Trophoblast cell (in vitro differentiated cells and primary cell): ENCODE data around the gene B9D2.

Source experiments
- DNase-seq, 2 donors: peaks; one replicate each; pipeline ENCODE4 v3.0.0-alpha.2; 2016
- H2AFZ ChIP-seq: 2 replicates; pipeline ENCODE4 v1.6.1; 2013; ENCODE audit warnings: low read length, moderate library complexity, mild to moderate bottlenecking; ENCODE audit not compliant: insufficient read depth, poor library complexity
- H2AK5ac ChIP-seq: 2 replicates; pipeline ENCODE4 v1.6.1; 2013; ENCODE audit warnings: mild to moderate bottlenecking, low read length
- H2BK120ac ChIP-seq: 2 replicates; pipeline ENCODE4 v1.6.1; 2013; ENCODE audit warnings: low read length, mild to moderate bottlenecking, moderate library complexity; ENCODE audit not compliant: insufficient read depth, poor library complexity
- H2BK12ac ChIP-seq: 2 replicates; pipeline ENCODE4 v1.6.1; 2013; ENCODE audit warnings: mild to moderate bottlenecking, low read length, moderate library complexity
- H2BK5ac ChIP-seq: 2 replicates; pipeline ENCODE4 v1.6.1; 2013; ENCODE audit warnings: low read length, low read depth, moderate library complexity, mild to moderate bottlenecking; ENCODE audit not compliant: poor library complexity
- H3K14ac ChIP-seq: 2 replicates; pipeline ENCODE4 v1.6.1; 2013; ENCODE audit warnings: mild to moderate bottlenecking, low read length
- H3K18ac ChIP-seq: 2 replicates; pipeline ENCODE4 v1.6.1; 2013; ENCODE audit warnings: mild to moderate bottlenecking, low read length
- H3K23ac ChIP-seq: 2 replicates; pipeline ENCODE4 v1.6.1; 2013; ENCODE audit warnings: low read length
- H3K27ac ChIP-seq: 2 replicates; pipeline ENCODE4 v1.5.1; 2013; ENCODE audit warnings: low read depth, mild to moderate bottlenecking, inconsistent platforms, low read length, moderate library complexity
- H3K27me3 ChIP-seq: 2 replicates; pipeline ENCODE4 v1.6.1; 2013; ENCODE audit warnings: inconsistent platforms, mild to moderate bottlenecking, low read length, moderate library complexity; ENCODE audit not compliant: insufficient read depth
- H3K36me3 ChIP-seq, 2 experiments: 1 replicate in 1 of 2; 2 replicates in 1 of 2; pipeline ENCODE4 v1.6.1; 2013; ENCODE audit warnings: low read length in 2 of 2, mild to moderate bottlenecking in 2 of 2, moderate library complexity in 1 of 2; ENCODE audit not compliant: insufficient read depth in 2 of 2, control insufficient read depth in 1 of 2
- H3K4ac ChIP-seq: 2 replicates; pipeline ENCODE4 v1.6.1; 2013; ENCODE audit warnings: low read depth, mild to moderate bottlenecking, low read length, moderate library complexity
- H3K4me1 ChIP-seq, 2 experiments: 1 replicate in 1 of 2; 2 replicates in 1 of 2; pipeline ENCODE4 v1.6.1; 2013; ENCODE audit warnings: low read length in 2 of 2, mild to moderate bottlenecking in 2 of 2, moderate library complexity in 1 of 2; ENCODE audit not compliant: insufficient read depth in 2 of 2, control insufficient read depth in 1 of 2
- H3K4me2 ChIP-seq: 2 replicates; pipeline ENCODE4 v1.6.1; 2013; ENCODE audit warnings: inconsistent platforms, mild to moderate bottlenecking, low read length, moderate library complexity
- H3K4me3 ChIP-seq: 2 replicates; pipeline ENCODE4 v1.5.1; 2013; ENCODE audit warnings: mild to moderate bottlenecking, low read depth, low read length, inconsistent platforms
- H3K79me1 ChIP-seq: one replicate; pipeline ENCODE4 v1.6.1; 2013; ENCODE audit warnings: low read length
- H3K79me2 ChIP-seq: 2 replicates; pipeline ENCODE4 v1.6.1; 2013; ENCODE audit warnings: low read length, mild to moderate bottlenecking; ENCODE audit not compliant: control insufficient read depth, insufficient read depth, poor library complexity
- H3K9ac ChIP-seq: 2 replicates; pipeline ENCODE4 v1.6.1; 2013; ENCODE audit warnings: mild to moderate bottlenecking, low read length
- H3K9me3 ChIP-seq: 2 replicates; pipeline ENCODE4 v1.6.1; 2013; ENCODE audit warnings: low read depth, mild to moderate bottlenecking, control low read depth, inconsistent platforms, low read length; ENCODE audit not compliant: insufficient read depth
- H4K12ac ChIP-seq: 2 replicates; pipeline ENCODE4 v1.6.1; 2013; ENCODE audit warnings: low read depth, mild to moderate bottlenecking, low read length, moderate library complexity
- H4K8ac ChIP-seq: 2 replicates; pipeline ENCODE4 v1.6.1; 2013; ENCODE audit warnings: low read depth, mild to moderate bottlenecking, low read length, moderate library complexity
- H4K91ac ChIP-seq: one replicate; pipeline ENCODE4 v1.6.1; 2013; ENCODE audit warnings: low read depth, mild to moderate bottlenecking, low read length, moderate library complexity
- WGBS: extraction: QIAGEN DNeasy Blood & Tissue Kit; methylation state at CpG from one replicate; pipeline ENCODE4 v1.1.7; 2013; ENCODE audit warnings: missing lambda C conversion rate; ENCODE audit not compliant: insufficient read length, insufficient coverage; ENCODE audit errors: extremely low coverage; 5-methylcytosine and 5-hydroxymethylcytosine counted together

Gene B9D2

GRCh38 chr19:41401483-41401882, 37.5 kb upstream of the B9D2 start:
- DNase-seq, result no peak
- H3K23ac ChIP-seq, result no peak overlapping the region
- peaks cover 5% of the 10 kb centered on the region for H3K79me2 ChIP-seq
- H3K27me3 ChIP-seq, result no peaks in the 10 kb centered on the region
- H2BK120ac ChIP-seq, result no peak overlapping the region
- no peak overlapping the region for H4K12ac ChIP-seq
- peaks cover 3% of the 10 kb centered on the region in 2 experiments for H3K4me1 ChIP-seq
- no peaks in the 10 kb centered on the region for H3K9me3 ChIP-seq
- H3K9ac ChIP-seq, result no peak overlapping the region
- no peak overlapping the region for H2BK5ac ChIP-seq
- H2AFZ ChIP-seq, result no peak overlapping the region
- H3K4me3 ChIP-seq, result no peak overlapping the region
- H3K79me1 ChIP-seq, result peaks cover 4% of the 10 kb centered on the region
- no peak overlapping the region for H2BK12ac ChIP-seq
- no peak overlapping the region for H4K8ac ChIP-seq
- H4K91ac ChIP-seq, result no peak overlapping the region
- H3K14ac ChIP-seq, result no peak overlapping the region
- H3K4ac ChIP-seq, result no peak overlapping the region
- no CpG with 5 or more reads among the region's 4 CpGs for WGBS
- no peaks in the 10 kb centered on the region for H3K36me3 ChIP-seq
- no peak overlapping the region for H3K18ac ChIP-seq
- H3K27ac ChIP-seq, result no peak overlapping the region
- no peak overlapping the region for H2AK5ac ChIP-seq
- H3K4me2 ChIP-seq, result no peak overlapping the region

- Histone ChIP-seq H2AFZ (no peak overlapping the region), H3K9me3 (no peaks in the 10 kb centered on the region), H3K27me3 (no peaks in the 10 kb centered on the region), H3K4me1 (peaks cover 3% of the 10 kb centered on the region in 2 experiments), H3K23ac (no peak overlapping the region), H3K36me3 (no peaks in the 10 kb centered on the region), H3K79me1 (peaks cover 4% of the 10 kb centered on the region), H4K8ac (no peak overlapping the region), H3K4me3 (no peak overlapping the region), H2BK12ac (no peak overlapping the region), H3K79me2 (peaks cover 5% of the 10 kb centered on the region), H2BK120ac (no peak overlapping the region), H3K18ac (no peak overlapping the region), H3K14ac (no peak overlapping the region), H2BK5ac (no peak overlapping the region), H4K91ac (no peak overlapping the region), H3K4ac (no peak overlapping the region), H2AK5ac (no peak overlapping the region), H3K4me2 (no peak overlapping the region), H3K9ac (no peak overlapping the region), H3K27ac (no peak overlapping the region), H4K12ac (no peak overlapping the region)
- no peak for DNase-seq
- no CpG with 5 or more reads among the region's 2 CpGs for WGBS
Measured at GRCh38 chr19:41399525-41399924, 35.6 kb upstream of the B9D2 start.

DNA sequence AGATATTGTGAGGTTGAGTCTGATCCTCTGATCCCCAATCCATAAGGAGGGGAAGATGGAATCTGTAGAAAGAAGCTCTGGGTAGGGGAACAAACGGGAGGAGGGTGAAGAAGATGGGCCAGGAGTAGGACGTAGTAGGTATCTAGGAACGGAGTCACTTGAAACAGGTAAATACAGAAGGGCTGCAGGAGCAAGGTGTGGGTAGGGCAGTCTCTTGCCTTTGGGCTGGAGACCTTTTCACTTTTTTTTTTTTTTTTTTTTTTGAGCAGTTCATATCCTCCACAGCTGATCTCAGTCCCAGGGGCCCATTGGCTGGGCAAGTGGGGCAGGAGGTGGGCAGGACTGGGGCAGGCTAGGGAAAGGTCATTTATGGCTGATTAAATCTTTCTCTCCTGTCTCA, 35.1 kb upstream of the B9D2 start:
- Histone ChIP-seq H4K12ac (no peak overlapping the region), H3K79me2 (peaks cover 5% of the 10 kb centered on the region), H3K4ac (no peak overlapping the region), H4K8ac (no peak overlapping the region), H2AFZ (no peak overlapping the region), H3K4me2 (no peak overlapping the region), H3K27me3 (no peaks in the 10 kb centered on the region), H4K91ac (no peak overlapping the region), H3K14ac (no peak overlapping the region), H3K9me3 (no peaks in the 10 kb centered on the region), H3K4me3 (no peak overlapping the region), H3K18ac (no peak overlapping the region), H2BK5ac (no peak overlapping the region), H3K27ac (no peak overlapping the region), H3K9ac (no peak overlapping the region), H2AK5ac (no peak overlapping the region), H3K79me1 (peaks cover 4% of the 10 kb centered on the region), H2BK120ac (no peak overlapping the region), H3K23ac (no peak overlapping the region), H3K4me1 (peaks cover 3% of the 10 kb centered on the region in 2 experiments), H3K36me3 (no peaks in the 10 kb centered on the region), H2BK12ac (no peak overlapping the region)
- no CpG with 5 or more reads among the region's 3 CpGs for WGBS
- DNase-seq, result no peak

DNA sequence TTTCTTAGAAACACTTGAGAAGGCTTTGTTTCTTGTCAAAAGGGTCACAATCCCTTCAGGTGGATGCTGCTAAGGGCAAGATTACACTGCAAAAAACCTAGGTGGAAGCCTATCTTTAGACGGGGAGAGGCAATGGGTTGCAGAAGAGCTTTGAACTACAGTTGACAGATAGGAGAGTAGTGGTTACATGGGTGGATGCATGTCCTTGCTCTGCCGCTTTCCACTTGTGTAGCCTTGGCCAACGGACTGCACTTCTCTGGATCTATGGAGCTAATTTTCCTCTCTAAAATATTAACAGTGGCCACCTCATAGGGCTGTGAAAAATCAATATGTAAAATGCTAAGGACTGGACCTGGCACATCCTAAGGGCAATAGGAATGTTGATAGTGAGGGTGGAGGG, 34.6 kb upstream of the B9D2 start:
- Histone ChIP-seq H3K4me2 (peak overlapping the region; percentile 89), H3K9me3 (no peaks in the 10 kb centered on the region), H3K27ac (no peak overlapping the region), H3K4ac (no peak overlapping the region), H2AK5ac (no peak overlapping the region), H3K36me3 (no peaks in the 10 kb centered on the region), H3K4me3 (no peak overlapping the region), H2BK120ac (no peak overlapping the region), H3K23ac (no peak overlapping the region), H3K9ac (no peak overlapping the region), H3K18ac (peak overlapping the region; percentile 55), H4K8ac (no peak overlapping the region), H3K4me1 (peaks cover 3% of the 10 kb centered on the region in 2 experiments), H2BK5ac (no peak overlapping the region), H3K79me2 (peaks cover 5% of the 10 kb centered on the region), H4K12ac (no peak overlapping the region), H2AFZ (no peak overlapping the region), H2BK12ac (no peak overlapping the region), H3K79me1 (peaks cover 4% of the 10 kb centered on the region), H3K14ac (no peak overlapping the region), H4K91ac (no peak overlapping the region), H3K27me3 (no peaks in the 10 kb centered on the region)
- no peak for DNase-seq
- no CpG with 5 or more reads among the region's 3 CpGs for WGBS
